Tibial nerve (tissue), 4 donors: ENCODE data around the gene MAP1B.

Experiments used
- CTCF ChIP-seq, 5 experiments: fragments of 200-600 bp in 3 of 5; fragments of 450-650 bp in 2 of 5; sonication (generic) in 3 of 5; IDR thresholded peaks; one replicate each; pipeline ENCODE4 v1.5.1; 2016 to 2019; ENCODE audit warnings: antibody characterized with exemption in 5 of 5, mild to moderate bottlenecking in 3 of 5, moderate library complexity in 2 of 5
- EP300 ChIP-seq, 2 donors: sonication (generic); formaldehyde crosslinking; IDR thresholded peaks; one replicate each; pipeline ENCODE4 v1.6.1; 2017; ENCODE audit warnings: antibody characterized with exemption in 2 of 2, mild to moderate bottlenecking in 1 of 2

GRCh38 chr5:72172786-72173185 lies 65.5 kb downstream of the MAP1B start:
- TF ChIP-seq EP300 (IDR thresholded peaks at IDR 0.05) = no peak
- TF ChIP-seq CTCF (IDR thresholded peaks at IDR 0.05) = no peak
